BJ (cell line): ENCODE results near the gene SEPTIN7. TPM values are rescaled to one million over a fixed set of nuclear protein-coding genes. Genes with fewer than 3 reads are reported as not detected.

Experiments used
- CTCF ChIA-PET: fragments of 350-600 bp; formaldehyde crosslinking; extraction: SDS; loops from one replicate; lab custom pipeline; 2021; ENCODE audit warnings: antibody characterized with exemption, inconsistent platforms; lab: Yijun Ruan, JAX
- POLR2A ChIA-PET: fragments of 300-600 bp; sonication (Branson Sonifier 250); formaldehyde crosslinking; extraction: SDS; loops from one replicate; lab custom pipeline; 2021; ENCODE audit warnings: antibody characterized with exemption; lab: Charles Lee
- DNase-seq: peaks from one replicate; pipeline ENCODE4 v3.0.0-alpha.2; 2011; ENCODE audit warnings: low read depth
- H3K27me3 ChIP-seq: 2 replicates; pipeline ENCODE4 v1.6.0; 2011; ENCODE audit warnings: low read length; ENCODE audit not compliant: control insufficient read depth, insufficient read depth
- H3K36me3 ChIP-seq: 2 replicates; pipeline ENCODE4 v1.5.1; 2011; ENCODE audit warnings: low read length; ENCODE audit not compliant: control insufficient read depth, insufficient read depth
- H3K4me3 ChIP-seq: 2 replicates; pipeline ENCODE4 v1.5.1; 2011; ENCODE audit warnings: low read depth, mild to moderate bottlenecking, control low read depth, low read length
- polyA plus RNA-seq: library from polyadenylated mRNA; depleted of rRNA; stranded (reverse); fragments of >200 nt; gene quantifications from 2 replicates; pipeline ENCODE4 v1.2.3, GENCODE V29; 2011
- TF ChIP-seq, protein P1 (sequence below): IDR thresholded peaks from 2 replicates; pipeline ENCODE4 v1.5.1; 2011; ENCODE audit warnings: low read depth, mild to moderate bottlenecking, control low read depth, inconsistent platforms, low read length, moderate library complexity; ENCODE audit not compliant: insufficient read depth

The SEPTIN7 gene
- polyA plus RNA-seq, 1 experiment: 152 TPM

DNA sequence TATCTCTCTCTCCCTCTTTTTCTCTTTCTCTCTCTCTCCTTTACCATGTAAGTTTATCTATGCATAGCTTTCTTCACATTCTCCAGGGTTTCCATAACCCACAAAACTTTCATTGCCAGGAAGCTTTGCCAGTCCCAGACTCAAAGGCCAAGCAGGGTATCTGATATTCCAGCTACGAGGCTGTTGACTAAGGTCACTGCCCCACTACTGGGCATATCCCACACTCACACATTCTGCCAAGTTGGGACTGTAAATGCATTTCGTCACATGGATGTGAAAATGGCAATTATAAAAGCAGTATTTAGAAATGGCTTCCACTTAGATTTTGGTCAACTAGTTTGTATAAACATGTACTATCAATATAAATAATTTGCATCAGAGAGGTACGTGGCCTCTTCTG lies 43.3 kb upstream of the SEPTIN7 start:
- no peaks in the 10 kb centered on the region for H3K36me3 ChIP-seq
- no peak overlapping the region for H3K4me3 ChIP-seq
- TF ChIP-seq, protein P1, sequence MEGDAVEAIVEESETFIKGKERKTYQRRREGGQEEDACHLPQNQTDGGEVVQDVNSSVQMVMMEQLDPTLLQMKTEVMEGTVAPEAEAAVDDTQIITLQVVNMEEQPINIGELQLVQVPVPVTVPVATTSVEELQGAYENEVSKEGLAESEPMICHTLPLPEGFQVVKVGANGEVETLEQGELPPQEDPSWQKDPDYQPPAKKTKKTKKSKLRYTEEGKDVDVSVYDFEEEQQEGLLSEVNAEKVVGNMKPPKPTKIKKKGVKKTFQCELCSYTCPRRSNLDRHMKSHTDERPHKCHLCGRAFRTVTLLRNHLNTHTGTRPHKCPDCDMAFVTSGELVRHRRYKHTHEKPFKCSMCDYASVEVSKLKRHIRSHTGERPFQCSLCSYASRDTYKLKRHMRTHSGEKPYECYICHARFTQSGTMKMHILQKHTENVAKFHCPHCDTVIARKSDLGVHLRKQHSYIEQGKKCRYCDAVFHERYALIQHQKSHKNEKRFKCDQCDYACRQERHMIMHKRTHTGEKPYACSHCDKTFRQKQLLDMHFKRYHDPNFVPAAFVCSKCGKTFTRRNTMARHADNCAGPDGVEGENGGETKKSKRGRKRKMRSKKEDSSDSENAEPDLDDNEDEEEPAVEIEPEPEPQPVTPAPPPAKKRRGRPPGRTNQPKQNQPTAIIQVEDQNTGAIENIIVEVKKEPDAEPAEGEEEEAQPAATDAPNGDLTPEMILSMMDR: no peak
- POLR2A ChIA-PET: no interaction called here
- no peaks in the 10 kb centered on the region for H3K27me3 ChIP-seq
- CTCF ChIA-PET: no interaction called here
- DNase-seq: no peak

DNA sequence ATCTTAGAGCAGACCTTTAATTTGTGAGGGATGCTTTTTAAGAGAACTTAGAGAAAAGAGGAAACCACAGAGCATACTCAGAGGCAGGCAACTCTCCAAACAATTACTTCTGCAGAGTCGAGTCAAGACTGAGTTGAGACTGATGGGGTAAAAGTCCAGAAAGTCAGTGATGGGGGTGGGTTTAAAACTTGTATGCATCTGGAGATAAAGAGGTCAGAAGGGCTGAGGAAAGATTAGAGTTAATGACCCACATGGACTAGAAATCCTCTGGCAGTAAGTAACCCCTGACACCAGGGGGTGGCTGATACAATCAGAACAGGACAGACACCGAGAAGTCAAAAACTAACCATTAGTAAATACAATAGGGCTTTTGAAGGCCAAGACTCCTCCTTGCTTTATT lies 42.4 kb upstream of the SEPTIN7 start:
- CTCF ChIA-PET: no interaction called here
- H3K4me3 ChIP-seq: no peak overlapping the region
- POLR2A ChIA-PET: no interaction called here
- no peaks in the 10 kb centered on the region for H3K36me3 ChIP-seq
- no peaks in the 10 kb centered on the region for H3K27me3 ChIP-seq
- DNase-seq: no peak
- TF ChIP-seq, protein P1: no peak

DNA sequence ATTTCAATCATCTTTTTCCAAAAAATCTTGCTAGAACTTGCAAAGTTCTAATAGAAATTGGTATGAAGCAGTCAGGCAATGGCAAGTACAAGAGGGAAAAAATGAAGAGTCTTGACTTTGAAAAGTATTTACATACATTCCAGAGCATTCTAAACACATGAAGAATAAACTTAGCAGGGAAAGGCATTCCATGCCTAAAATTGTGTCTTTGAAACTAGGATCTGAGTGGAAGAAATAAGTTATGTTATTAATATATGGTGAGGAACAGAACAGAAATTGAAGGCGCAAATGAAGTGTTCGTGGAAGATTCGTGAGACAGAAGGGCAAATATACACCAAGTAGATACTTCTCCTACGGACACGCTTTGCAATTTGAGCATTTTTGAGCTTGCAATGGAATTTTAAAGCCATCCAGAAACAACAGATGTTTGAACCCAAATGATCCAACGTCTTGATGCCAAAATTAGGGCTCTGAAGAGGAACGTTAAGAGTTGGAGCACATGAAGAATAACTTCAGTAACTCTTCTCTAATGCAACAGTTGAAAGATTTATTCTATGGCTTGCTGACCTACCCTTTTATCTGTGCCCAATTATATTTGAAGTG lies 40.6 kb upstream of the SEPTIN7 start:
- CTCF ChIA-PET: no interaction called here
- H3K4me3 ChIP-seq: no peak overlapping the region
- no peak for DNase-seq
- no peaks in the 10 kb centered on the region for H3K27me3 ChIP-seq
- POLR2A ChIA-PET: interaction anchor here (0.5 kb wide), 1 partner anchor 918 kb away, joined by 3 read pairs; no protein-coding TSS in a partner anchor
- TF ChIP-seq, protein P1: no peak
- H3K36me3 ChIP-seq: no peaks in the 10 kb centered on the region

DNA sequence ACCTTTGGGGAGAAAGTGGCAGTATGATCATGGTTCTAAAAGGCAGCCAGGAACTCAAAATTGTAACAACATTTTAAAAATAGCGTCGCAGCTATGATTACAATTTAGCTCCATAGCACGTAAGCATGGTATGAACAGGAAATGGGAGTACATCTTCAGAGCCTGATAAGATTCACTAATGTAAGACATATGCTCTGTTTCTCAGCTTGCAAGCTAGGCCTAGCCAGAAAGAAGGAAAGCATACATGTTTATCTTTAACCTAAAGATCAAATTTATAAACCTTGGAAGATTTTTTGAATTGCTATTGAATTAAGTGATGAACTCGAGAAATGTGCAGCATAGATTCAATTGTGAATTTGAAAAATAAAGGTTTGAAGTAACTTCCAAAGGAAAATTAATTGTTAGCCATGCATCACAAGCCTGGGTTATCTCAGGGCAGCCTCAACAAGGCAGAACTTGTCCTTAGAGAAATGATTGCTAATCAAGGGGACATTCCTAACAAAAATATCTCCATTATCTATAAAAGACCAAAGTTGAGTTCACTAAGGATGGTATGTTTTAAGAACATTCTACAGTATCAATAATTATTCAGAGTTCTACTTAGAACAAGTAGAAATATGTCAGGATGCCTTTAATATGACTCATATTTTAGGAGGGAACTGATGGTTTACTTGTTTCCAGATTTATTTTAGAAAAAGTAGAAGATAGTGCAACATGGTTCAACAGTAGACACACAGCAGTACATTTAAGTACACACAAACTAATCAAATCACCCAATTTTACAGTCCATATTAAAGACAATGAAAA lies 38.8 kb upstream of the SEPTIN7 start:
- ChIA-PET CTCF (no interaction called here), POLR2A (no interaction called here)
- H3K4me3 ChIP-seq: no peak overlapping the region
- no peaks in the 10 kb centered on the region for H3K36me3 ChIP-seq
- H3K27me3 ChIP-seq: no peaks in the 10 kb centered on the region
- TF ChIP-seq, protein P1: no peak
- DNase-seq: no peak

DNA sequence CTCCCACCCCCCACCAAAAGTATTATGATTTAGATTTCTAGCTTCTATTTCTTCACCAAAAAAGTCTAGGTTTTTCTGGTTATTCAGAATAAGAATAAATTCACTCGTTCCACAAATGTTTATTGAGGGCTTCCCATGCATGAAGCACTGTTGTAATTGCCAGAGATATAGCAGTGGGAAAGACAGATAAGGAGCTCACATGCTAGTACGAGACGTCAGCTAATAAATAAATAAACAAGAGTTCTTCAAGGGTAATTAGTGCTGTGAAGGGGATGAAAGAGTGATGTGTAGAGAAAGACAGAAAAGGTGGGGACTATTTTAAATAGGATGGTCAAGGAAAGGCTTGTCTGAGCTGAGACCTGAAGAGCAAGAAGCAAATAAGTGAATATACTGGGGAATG lies 38.1 kb upstream of the SEPTIN7 start:
- no peak for DNase-seq
- ChIA-PET POLR2A (no interaction called here), CTCF (no interaction called here)
- no peaks in the 10 kb centered on the region for H3K27me3 ChIP-seq
- no peak overlapping the region for H3K4me3 ChIP-seq
- no peaks in the 10 kb centered on the region for H3K36me3 ChIP-seq
- TF ChIP-seq, protein P1: no peak
